Coronary artery (tissue), 2 donors: ENCODE data around the gene ULBP3.

Experiments
- DNase-seq: peaks from one replicate; pipeline ENCODE4 v3.0.0-alpha.2; 2017; ENCODE audit warnings: low spot score
- H3K27ac ChIP-seq, 2 donors: fragments of 200-600 bp; sonication (generic); one replicate each; pipeline ENCODE4 v1.5.1; 2016 to 2019
- H3K4me3 ChIP-seq: fragments of 200-600 bp; sonication (generic); 2 replicates; pipeline ENCODE4 v1.5.1; 2016; ENCODE audit warnings: mild to moderate bottlenecking, moderate library complexity
- CTCF ChIP-seq: fragments of 200-600 bp; sonication (generic); IDR thresholded peaks from one replicate; pipeline ENCODE4 v1.5.1; 2019; ENCODE audit warnings: antibody characterized with exemption

ULBP3 gene

GRCh38 chr6:150068720-150069648, at the start of gene ULBP3:
Gene ULBP3 (minus strand): TSS chr6:150069121. CDS start chr6:150069066, 55 bp downstream.
- TF ChIP-seq CTCF: peak; percentile 56
- Histone ChIP-seq H3K4me3 (peak within 1 kb of the TSS; percentile 81), H3K27ac (peak within 1 kb of the TSS; percentile 56 to 84)
- peak; percentile 95 for DNase-seq

- TF ChIP-seq CTCF: no peak
- no peak overlapping the region for H3K27ac ChIP-seq
- no peak overlapping the region for H3K4me3 ChIP-seq
- peak; percentile 50 for DNase-seq
Observed at GRCh38 chr6:150118627-150119026, 49.7 kb upstream of the ULBP3 start.

- Histone ChIP-seq H3K4me3 (no peak overlapping the region), H3K27ac (no peak overlapping the region)
- no peak for TF ChIP-seq CTCF
- DNase-seq: peak; percentile 2
Observed at GRCh38 chr6:150118203-150118602, 49.3 kb upstream of the ULBP3 start.

GRCh38 chr6:150116200-150116800, 47.4 kb upstream of the ULBP3 start:
- no peak for TF ChIP-seq CTCF
- Histone ChIP-seq H3K4me3 (no peak overlapping the region), H3K27ac (no peak overlapping the region)
- DNase-seq: peak; percentile 36

- no peak for TF ChIP-seq CTCF
- peak; percentile 52 for DNase-seq
Observed at GRCh38 chr6:150115769-150116168, 46.8 kb upstream of the ULBP3 start.

GRCh38 chr6:150112233-150112632, 43.3 kb upstream of the ULBP3 start:
- no peak overlapping the region for H3K4me3 ChIP-seq
- no peak for TF ChIP-seq CTCF

More at GRCh38 chr6:150115769-150116168, 46.8 kb upstream of the ULBP3 start:
- Histone ChIP-seq H3K27ac (no peak overlapping the region), H3K4me3 (no peak overlapping the region)

More at GRCh38 chr6:150112233-150112632, 43.3 kb upstream of the ULBP3 start:
- H3K27ac ChIP-seq: no peak overlapping the region
- no peak for DNase-seq
